Activated CD4-positive, alpha-beta memory T cell treated with anti-CD3 and anti-CD28 coated beads, Interleukin-2, amount 10 ng/mL, durations not matched to agents 7 days and 5 days (primary cell): ENCODE data around the gene UFSP1. TPM values are rescaled to one million over a fixed set of nuclear protein-coding genes. Genes with fewer than 3 reads are reported as not detected.

Experiments used
- CTCF ChIA-PET: fragments of 350-600 bp; sonication (Branson Sonifier 250); formaldehyde crosslinking; loops from one replicate; lab custom pipeline; 2021; ENCODE audit warnings: antibody characterized with exemption, inconsistent platforms; lab: Charles Lee
- POLR2A ChIA-PET: fragments of 350-600 bp; sonication (Branson Sonifier 250); formaldehyde crosslinking; loops from one replicate; lab custom pipeline; 2021; ENCODE audit warnings: antibody characterized with exemption; lab: Charles Lee
- DNase-seq: peaks from one replicate; pipeline ENCODE4 v3.0.0-alpha.2; 2020
- H3K27ac Mint-ChIP-seq: one replicate; pipeline ENCODE4 v1.8.0; 2021; ENCODE audit warnings: mild to moderate bottlenecking, mixed read lengths
- H3K27me3 Mint-ChIP-seq: one replicate; pipeline ENCODE4 v1.8.0; 2021; ENCODE audit warnings: mixed read lengths
- H3K36me3 Mint-ChIP-seq: one replicate; pipeline ENCODE4 v1.8.0; 2021; ENCODE audit warnings: low read depth, mixed read lengths
- H3K4me1 Mint-ChIP-seq: one replicate; pipeline ENCODE4 v1.8.0; 2021; ENCODE audit warnings: mixed read lengths
- H3K4me3 Mint-ChIP-seq: one replicate; pipeline ENCODE4 v1.8.0; 2021; ENCODE audit warnings: mild to moderate bottlenecking, mixed read lengths
- H3K9me3 Mint-ChIP-seq: one replicate; pipeline ENCODE4 v1.8.0; 2021; ENCODE audit warnings: mixed read lengths
- total RNA-seq, 2 experiments: library from RNA; stranded (reverse); gene quantifications; one replicate each; pipeline ENCODE4 v1.2.3, GENCODE V29; 2021

The UFSP1 gene
- total RNA-seq, 2 experiments from 2014 or later = 2.1 to 3.0 TPM

- Mint-ChIP-seq H3K27me3 (peaks cover 52% of the 10 kb centered on the region), H3K27ac (no peak overlapping the region), H3K4me3 (no peak overlapping the region), H3K9me3 (no peaks in the 10 kb centered on the region), H3K4me1 (peaks cover 29% of the 10 kb centered on the region), H3K36me3 (peaks cover 4% of the 10 kb centered on the region)
- DNase-seq = no peak
- ChIA-PET POLR2A (no interaction called here), CTCF (interaction anchor here (1.2 to 2.5 kb wide), 2 partner anchors 15 to 168 kb away, joined by 3 to 12 read pairs; no protein-coding TSS in a partner anchor)
Measured at GRCh38 chr7:100893318-100893895, 3.9 kb upstream of the UFSP1 start.

DNA sequence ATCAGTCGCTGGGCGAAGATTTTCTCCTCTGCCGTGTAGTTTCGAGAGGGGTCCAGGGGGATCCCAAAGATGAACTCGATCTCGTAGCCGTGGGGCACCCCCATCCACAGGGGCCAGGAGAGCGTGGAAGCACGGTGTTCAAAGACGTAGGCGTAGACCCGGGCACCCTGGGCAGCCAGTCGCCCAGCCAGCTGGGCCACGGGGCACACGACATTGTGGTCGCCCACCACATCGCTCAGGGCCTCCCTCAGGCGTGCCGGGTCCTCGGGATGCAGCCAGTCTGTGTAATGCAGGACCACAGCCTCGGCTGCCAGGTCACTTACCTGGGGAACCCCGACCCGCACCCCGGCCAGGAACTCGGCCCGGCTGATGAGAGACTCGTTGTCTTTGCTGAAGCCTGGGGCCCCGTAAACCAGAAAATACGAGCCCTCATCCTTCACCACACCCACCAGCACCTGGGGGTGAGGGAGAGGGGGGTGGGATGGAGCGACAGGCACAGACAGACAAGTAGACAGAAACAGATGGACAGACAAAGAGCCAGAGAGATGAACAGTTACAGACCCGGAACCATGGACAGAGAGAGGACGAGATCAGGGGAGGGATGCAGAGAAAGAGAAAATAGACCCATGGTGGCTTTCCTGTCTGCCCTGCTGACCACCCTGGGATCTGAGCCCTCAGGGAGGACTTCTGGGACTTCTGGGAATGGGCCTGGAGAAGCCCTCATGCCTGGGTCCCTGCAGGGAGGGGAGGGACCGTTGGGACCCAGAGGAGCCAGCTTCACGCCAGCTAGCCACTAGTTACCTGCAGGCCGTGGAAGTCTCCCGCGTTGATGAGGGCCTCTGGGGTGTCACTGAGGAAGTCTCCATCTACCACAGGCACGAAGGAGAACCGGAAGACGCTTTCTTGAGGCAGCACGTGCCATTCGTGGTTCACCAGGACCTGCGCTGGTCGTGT is 3.1 kb upstream of the UFSP1 start:
- Mint-ChIP-seq H3K27ac (no peak overlapping the region), H3K27me3 (peaks cover 44% of the 10 kb centered on the region), H3K36me3 (peaks cover 11% of the 10 kb centered on the region), H3K4me3 (no peak overlapping the region), H3K4me1 (peaks cover 37% of the 10 kb centered on the region), H3K9me3 (no peaks in the 10 kb centered on the region)
- CTCF ChIA-PET = no interaction called here
- DNase-seq = no peak
- POLR2A ChIA-PET = interaction anchor here (1.6 kb wide), 1 partner anchor 17 kb away, joined by 6 read pairs; the partner anchor contains the start of gene SRRT

DNA sequence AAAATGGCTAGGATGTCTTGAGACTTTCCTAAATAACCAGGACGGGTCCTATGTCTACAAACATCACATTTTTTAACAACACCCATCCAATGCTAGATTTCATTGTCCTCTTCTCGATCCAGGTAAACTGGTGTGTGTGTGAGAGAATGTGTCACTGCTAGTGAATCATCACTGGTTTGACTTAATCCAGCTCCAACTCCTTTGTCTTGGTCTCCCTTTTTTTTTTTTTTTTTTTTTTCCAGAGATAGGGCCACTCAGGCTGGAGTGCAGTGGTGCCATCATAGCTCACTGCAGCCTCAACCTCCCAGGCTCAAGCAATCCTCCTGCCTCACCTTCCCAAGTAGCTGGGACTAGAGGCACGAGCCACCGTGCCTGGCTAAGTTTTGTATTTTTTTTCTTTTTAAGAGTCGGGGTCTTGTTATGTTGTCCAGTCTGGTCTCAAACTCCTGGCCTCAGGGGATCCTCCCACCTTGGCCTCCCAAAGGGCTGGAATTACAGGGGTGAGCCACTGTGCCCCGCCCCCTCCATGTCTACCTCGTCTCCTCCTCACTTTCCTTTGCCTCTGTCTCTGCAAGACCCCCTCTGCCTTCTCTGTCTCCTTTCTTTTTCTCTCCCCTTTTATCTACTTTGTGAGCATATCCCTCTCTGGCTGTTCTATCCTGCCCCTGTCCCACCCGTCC is 2.2 kb upstream of the UFSP1 start:
- POLR2A ChIA-PET = interaction anchor here (1.6 kb wide), 1 partner anchor 16 kb away, joined by 6 read pairs; the partner anchor contains the start of gene SRRT
- H3K36me3 Mint-ChIP-seq = peaks cover 21% of the 10 kb centered on the region
- H3K4me1 Mint-ChIP-seq = peaks cover 45% of the 10 kb centered on the region
- H3K27me3 Mint-ChIP-seq = peaks cover 39% of the 10 kb centered on the region
- peak overlapping the region; percentile 56 for H3K4me3 Mint-ChIP-seq
- no peaks in the 10 kb centered on the region for H3K9me3 Mint-ChIP-seq
- H3K27ac Mint-ChIP-seq = no peak overlapping the region
- CTCF ChIA-PET = interaction anchor here (0.6 to 1.1 kb wide), 3 partner anchors 10 to 94 kb away, joined by 3 to 4 read pairs (median 3); no protein-coding TSS in a partner anchor
- DNase-seq = no peak

- POLR2A ChIA-PET = interaction anchor here (1.2 to 7.4 kb wide), 6 partner anchors 15 to 326 kb away, joined by 3 to 251 read pairs (median 5); partner anchors contain the start of genes SRRT and TRIM56
- peaks cover 33% of the 10 kb centered on the region for H3K27me3 Mint-ChIP-seq
- peak overlapping the region; percentile 78 for H3K4me3 Mint-ChIP-seq
- H3K27ac Mint-ChIP-seq = no peak overlapping the region
- CTCF ChIA-PET = interaction anchor here (0.6 to 2.1 kb wide), 5 partner anchors 11 to 253 kb away, joined by 3 to 10 read pairs (median 5); no protein-coding TSS in a partner anchor
- H3K9me3 Mint-ChIP-seq = no peaks in the 10 kb centered on the region
- DNase-seq = no peak
- H3K4me1 Mint-ChIP-seq = peaks cover 45% of the 10 kb centered on the region
- peaks cover 29% of the 10 kb centered on the region for H3K36me3 Mint-ChIP-seq
Measured at GRCh38 chr7:100890653-100891567, 1.4 kb upstream of the UFSP1 start.

DNA sequence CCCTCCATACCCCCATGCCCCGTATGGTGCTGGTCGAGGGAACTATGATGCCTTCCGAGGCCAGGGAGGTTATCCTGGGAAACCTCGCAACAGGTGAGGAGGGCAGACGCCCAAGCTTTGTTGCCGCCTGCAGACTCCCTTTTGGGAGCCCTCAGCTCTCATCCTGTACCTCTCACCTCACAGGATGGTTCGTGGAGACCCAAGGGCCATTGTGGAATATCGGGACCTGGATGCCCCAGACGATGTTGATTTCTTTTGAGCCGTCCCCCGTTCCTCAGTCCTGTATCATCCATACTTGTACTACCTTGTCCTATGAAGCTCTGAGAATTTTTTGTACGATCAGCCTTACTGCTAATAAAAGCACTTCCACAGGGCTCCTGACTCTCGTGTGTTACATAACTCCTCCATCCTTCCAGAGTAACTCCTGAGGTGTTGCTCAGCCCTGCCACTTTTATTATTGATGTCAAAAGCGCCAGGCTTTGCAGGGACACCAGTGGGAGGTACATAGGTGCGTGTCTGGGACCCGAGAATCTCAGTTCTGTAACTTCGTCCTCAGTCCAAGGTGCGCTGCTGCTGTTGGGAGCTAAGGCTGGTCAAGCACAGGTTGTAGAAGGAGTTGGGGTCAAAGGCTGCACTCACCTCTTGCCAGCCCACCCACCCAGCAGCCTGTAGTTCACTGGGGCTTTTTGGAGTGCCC is 1.1 kb downstream of the UFSP1 start:
- peaks cover 63% of the 10 kb centered on the region for H3K4me1 Mint-ChIP-seq
- peaks cover 53% of the 10 kb centered on the region for H3K36me3 Mint-ChIP-seq

GRCh38 chr7:100887516-100888290 is 1.8 kb downstream of the UFSP1 start:
- POLR2A ChIA-PET = interaction anchor here (0.9 to 7.4 kb wide), 6 partner anchors 11 to 302 kb away, joined by 3 to 251 read pairs (median 6); partner anchors contain the start of genes FBXO24, LRCH4, MOSPD3 and SLC12A9
- Mint-ChIP-seq H3K9me3 (no peaks in the 10 kb centered on the region), H3K4me3 (peak overlapping the region; percentile 78), H3K27me3 (peaks cover 16% of the 10 kb centered on the region), H3K36me3 (peaks cover 59% of the 10 kb centered on the region), H3K27ac (peak overlapping the region; percentile 95), H3K4me1 (peaks cover 69% of the 10 kb centered on the region)
- peak; percentile 77 for DNase-seq
- CTCF ChIA-PET = interaction anchor here (0.7 to 1.8 kb wide), 6 partner anchors 9 to 256 kb away, joined by 3 to 9 read pairs (median 4); partner anchors contain the start of genes POP7, SLC12A9 and SRRT

More for the DNA sequence above, 1.1 kb downstream of the UFSP1 start:
- peak overlapping the region; percentile 95 for H3K27ac Mint-ChIP-seq
- ChIA-PET POLR2A (interaction anchor here (0.8 to 7.4 kb wide), 6 partner anchors 12 to 303 kb away, joined by 3 to 251 read pairs (median 6); partner anchors contain the start of genes FBXO24, LRCH4, MOSPD3 and SLC12A9), CTCF (interaction anchor here (0.9 to 2.1 kb wide), 8 partner anchors 9 to 183 kb away, joined by 3 to 10 read pairs (median 6); partner anchors contain the start of genes POP7, SLC12A9 and SRRT)
- H3K27me3 Mint-ChIP-seq = peaks cover 21% of the 10 kb centered on the region
- no peaks in the 10 kb centered on the region for H3K9me3 Mint-ChIP-seq
- no peak for DNase-seq
- H3K4me3 Mint-ChIP-seq = peak overlapping the region; percentile 78

DNA sequence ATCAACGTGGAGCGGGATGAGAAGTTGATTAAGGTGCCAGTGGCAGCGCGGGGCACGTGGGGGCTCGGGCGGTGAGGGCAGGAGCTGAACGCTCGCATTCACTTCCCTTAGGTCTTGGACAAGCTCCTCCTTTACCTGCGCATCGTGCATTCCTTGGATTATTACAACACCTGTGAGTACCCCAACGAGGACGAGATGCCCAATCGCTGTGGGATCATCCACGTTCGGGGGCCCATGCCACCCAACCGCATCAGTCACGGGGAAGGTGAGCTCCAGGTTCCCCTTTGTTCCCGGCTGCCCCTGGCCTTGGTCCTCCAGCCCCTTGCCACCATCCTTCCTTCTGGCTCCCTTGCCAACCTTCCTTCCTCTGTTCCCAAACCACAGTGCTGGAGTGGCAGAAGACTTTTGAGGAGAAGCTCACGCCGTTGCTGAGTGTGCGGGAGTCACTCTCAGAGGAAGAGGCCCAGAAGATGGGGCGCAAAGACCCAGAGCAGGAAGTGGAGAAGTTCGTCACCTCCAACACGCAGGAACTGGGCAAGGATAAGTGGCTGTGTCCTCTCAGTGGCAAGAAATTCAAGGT is 2.5 kb downstream of the UFSP1 start:
- H3K36me3 Mint-ChIP-seq = peaks cover 65% of the 10 kb centered on the region
- peak overlapping the region; percentile 95 for H3K27ac Mint-ChIP-seq
- H3K9me3 Mint-ChIP-seq = no peaks in the 10 kb centered on the region
- peaks cover 9% of the 10 kb centered on the region for H3K27me3 Mint-ChIP-seq
- H3K4me1 Mint-ChIP-seq = peaks cover 68% of the 10 kb centered on the region
- CTCF ChIA-PET = interaction anchor here (0.7 to 1.8 kb wide), 5 partner anchors 9 to 257 kb away, joined by 3 to 9 read pairs (median 5); partner anchors contain the start of genes SLC12A9 and SRRT
- DNase-seq = peak; percentile 39
- peak overlapping the region; percentile 78 for H3K4me3 Mint-ChIP-seq
- POLR2A ChIA-PET = interaction anchor here (0.7 to 7.4 kb wide), 7 partner anchors 11 to 301 kb away, joined by 3 to 251 read pairs (median 5); partner anchors contain the start of genes FBXO24, LRCH4, MOSPD3 and POP7

DNA sequence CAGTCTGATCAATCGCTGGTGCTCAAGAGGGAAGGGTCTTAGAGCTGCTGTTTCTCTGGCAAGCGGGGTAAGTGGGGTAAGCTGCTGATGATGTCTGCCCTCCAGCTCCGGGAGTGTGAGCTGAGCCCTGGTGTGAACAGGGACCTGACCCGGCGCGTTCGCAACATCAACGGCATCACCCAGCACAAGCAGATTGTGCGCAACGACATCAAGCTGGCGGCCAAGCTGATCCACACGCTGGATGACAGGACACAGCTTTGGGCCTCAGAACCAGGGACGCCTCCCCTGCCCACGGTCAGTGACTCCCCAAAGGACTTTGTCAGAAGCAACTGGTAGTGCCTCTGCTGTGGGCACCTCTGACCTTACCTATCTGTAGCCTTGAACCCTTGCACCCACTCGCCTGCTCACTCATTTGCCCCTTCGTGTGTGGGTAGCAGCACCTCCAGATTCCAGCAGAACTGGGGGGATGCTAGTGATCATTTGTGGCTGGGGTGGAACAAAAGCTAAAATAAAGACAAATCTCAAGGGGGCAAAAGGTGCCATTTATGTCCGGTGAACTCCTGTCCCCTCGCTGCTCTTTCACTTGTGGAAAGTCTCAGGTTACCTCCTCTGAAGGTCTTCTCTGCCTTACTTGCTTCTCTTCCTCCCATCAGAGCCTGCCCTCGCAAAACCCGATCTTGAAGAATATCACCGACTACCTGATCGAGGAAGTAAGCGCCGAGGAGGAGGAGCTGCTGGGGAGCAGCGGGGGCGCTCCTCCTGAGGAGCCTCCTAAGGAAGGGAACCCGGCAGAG is 3.2 kb downstream of the UFSP1 start:
- CTCF ChIA-PET = interaction anchor here (1.1 to 1.8 kb wide), 3 partner anchors 9 to 34 kb away, joined by 5 to 9 read pairs (median 8); partner anchors contain the start of genes SLC12A9 and SRRT
- no peak for DNase-seq
- Mint-ChIP-seq H3K27ac (peak overlapping the region; percentile 95), H3K36me3 (peaks cover 71% of the 10 kb centered on the region), H3K4me1 (peaks cover 65% of the 10 kb centered on the region), H3K9me3 (no peaks in the 10 kb centered on the region), H3K27me3 (peaks cover 4% of the 10 kb centered on the region), H3K4me3 (peak overlapping the region; percentile 30)
- POLR2A ChIA-PET = interaction anchor here (0.7 to 7.4 kb wide), 4 partner anchors 10 to 181 kb away, joined by 3 to 251 read pairs (median 7); partner anchors contain the start of genes POP7, SLC12A9 and SRRT

DNA sequence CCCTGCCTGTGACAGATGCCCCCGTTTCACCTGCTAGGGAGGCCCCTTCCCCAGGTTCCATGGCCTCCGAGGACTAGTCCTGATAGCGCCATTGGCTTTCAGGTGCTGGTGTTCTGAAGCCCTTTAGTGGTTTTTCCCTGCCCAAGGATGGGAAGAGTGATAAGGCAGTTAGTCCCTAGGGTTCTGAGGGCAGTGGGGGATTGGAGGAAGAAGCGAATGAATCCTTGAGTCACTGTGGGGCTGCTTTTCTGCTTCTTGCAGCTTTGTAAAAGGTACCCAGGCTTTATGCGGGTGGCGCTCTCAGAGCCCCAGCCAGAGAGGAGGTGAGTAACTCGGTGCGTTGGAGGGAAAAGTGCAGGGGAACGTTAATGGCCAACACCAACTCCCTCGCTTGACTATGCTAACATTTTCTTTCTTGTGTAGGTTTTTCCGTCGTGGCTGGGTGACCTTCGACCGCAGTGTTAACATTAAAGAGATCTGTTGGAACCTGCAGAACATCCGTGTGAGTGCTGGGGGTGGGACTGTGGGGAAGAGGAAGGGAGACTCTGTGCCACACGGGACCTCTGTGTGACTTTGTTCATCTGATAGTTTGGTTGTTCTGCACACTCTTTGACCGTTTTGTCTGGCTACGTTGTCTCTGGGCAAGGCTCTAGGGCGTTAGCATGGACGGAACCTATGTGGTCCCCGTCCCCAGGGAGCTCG is 3.9 kb downstream of the UFSP1 start:
- peaks cover 68% of the 10 kb centered on the region for H3K4me1 Mint-ChIP-seq
- H3K9me3 Mint-ChIP-seq = no peaks in the 10 kb centered on the region
- POLR2A ChIA-PET = interaction anchor here (1.5 to 7.4 kb wide), 2 partner anchors 9 to 180 kb away, joined by 3 to 251 read pairs; partner anchors contain the start of genes POP7 and SRRT
- peaks cover 2% of the 10 kb centered on the region for H3K27me3 Mint-ChIP-seq
- H3K27ac Mint-ChIP-seq = peak overlapping the region; percentile 95
- CTCF ChIA-PET = interaction anchor here (1.1 kb wide), 1 partner anchor 9 kb away, joined by 5 read pairs; no protein-coding TSS in a partner anchor
- H3K36me3 Mint-ChIP-seq = peaks cover 76% of the 10 kb centered on the region
- no peak for DNase-seq
- H3K4me3 Mint-ChIP-seq = peak overlapping the region; percentile 19
